Activated CD4-positive, alpha-beta T cell treated with anti-CD3 and anti-CD28 coated beads for 4 hours (primary cell): ENCODE data around the gene DACT2.
"Not testable (repeated sequence)": the region's sequence is repeated elsewhere in the genome, so short reads cannot be mapped to it uniquely, and the experiment has no call there.

Experiments
- DNase-seq, 2 donors: peaks; one replicate each; pipeline ENCODE4 v3.0.0-alpha.2; 2020

Gene DACT2

DNA sequence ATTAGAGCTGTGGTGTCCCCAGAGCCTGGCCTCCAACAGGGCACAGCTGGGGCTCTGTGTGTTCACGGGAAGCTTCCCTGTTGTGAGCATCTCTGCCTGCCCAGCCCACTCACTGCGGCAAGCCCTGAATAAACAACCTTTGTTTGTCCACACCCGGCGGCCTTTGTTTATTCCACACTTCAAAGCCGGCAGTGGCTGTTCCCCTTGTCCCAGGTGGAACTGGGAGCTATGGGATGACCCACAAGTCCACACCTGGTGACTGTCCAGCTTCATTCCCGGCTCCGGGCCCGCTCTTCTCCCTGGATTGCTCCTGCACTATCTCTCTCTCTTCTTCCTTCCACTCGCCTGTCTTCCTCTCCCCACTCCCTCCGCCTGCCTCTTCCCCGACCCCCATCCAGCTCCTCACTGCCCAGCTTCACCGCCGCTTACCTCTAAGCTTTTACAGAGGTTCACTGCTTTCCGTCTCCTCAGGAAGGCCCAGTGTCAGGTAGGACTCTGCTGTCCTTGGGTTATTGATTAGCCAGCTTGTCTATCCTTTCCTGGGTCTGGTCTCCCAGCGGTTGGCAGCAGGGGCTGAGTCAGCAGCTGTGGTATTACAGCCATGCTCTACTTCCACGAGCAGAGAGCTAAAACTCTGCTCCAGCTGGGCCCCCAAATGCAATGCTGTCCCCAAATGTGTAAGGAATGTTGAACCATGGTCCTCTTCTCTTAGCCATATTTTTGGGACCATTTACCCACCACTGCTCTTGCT lies 17.8 kb downstream of the DACT2 start:
- no peak for DNase-seq

GRCh38 chr6:168300975-168301647 lies 18.5 kb downstream of the DACT2 start:
- no peak for DNase-seq

- DNase-seq, result no peak
Observed at GRCh38 chr6:168299541-168300511, 19.8 kb downstream of the DACT2 start.

DNA sequence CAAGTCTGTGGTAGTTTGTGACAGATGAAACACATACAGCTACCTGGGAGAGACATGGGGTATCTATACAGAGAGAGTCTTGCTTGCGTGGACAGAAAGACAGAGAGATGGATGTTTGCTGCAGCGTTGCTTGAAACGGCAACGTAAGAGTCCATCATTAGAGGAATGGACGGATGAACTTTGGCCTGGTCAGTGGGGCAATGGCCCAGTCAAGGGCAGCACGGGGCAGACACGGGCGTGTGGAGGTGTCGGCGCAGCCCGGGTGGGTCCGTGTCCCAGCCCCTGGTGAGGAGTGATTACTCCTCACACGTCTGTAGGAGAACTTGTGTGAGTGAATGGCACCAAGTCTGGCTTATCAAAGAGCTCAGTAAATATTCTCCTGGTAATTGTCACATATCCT lies 21.9 kb downstream of the DACT2 start:
- DNase-seq, result no peak

DNA sequence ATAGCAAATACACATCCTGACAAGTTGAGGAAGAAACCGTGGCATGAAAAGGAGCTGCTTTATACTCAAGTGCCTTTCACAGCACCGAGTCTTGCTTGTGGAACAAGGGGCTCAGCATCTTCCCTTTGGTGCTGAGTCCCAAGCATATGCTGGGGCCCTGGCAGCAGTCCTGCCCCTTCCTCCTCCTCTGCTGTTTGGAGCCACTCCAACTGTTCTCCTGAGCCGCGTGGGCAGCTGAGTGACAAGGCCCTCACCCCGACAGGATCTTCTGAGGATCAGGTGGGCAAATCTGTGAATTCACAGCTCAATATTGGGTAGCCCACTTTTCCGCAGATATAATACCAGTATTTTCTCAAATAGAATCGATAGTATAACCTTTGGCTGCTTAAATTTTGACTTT lies 24.7 kb downstream of the DACT2 start:
- DNase-seq, result no peak

DNA sequence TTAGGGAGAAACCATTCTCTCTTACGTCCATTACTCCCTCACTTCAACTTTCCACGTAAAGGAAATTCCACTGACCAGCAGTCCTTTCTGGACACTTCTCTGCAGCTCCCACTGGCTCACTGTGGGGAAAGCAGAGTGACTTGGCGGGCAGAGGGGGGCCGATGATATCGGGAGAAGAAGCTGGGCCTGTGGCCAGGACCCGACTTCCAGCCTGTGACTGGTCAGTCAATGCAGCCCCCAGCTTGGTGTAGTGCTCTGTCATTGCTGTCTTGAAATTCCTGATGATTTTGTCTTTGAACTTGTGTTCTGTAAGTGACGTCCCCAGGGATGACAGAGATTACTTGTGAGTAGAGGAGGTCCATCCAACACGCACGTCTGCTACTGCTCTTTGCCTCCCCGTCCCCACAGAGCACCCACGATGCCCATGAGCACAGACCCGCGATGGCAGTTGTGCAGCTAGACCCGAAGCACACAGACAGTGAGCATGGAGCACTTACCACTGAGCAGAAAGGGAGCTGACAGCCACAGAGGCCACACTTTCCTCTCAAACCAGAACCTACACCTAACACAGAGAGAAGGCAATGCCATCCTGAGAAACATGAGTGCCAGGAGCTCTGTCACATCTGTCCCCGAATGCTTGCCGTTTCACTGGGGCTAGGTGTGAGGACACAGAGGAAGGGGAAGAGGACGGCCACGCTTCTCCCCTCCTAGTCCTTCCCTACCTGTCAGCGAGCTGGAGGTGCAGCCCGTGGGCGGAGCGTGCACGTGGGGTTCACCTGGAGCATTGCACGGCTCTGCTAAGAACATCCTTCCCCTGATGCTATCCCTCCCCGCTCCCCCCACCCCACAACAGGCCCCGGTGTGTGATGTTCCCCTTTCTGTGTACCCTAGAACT lies 25.7 kb downstream of the DACT2 start:
- DNase-seq, result no peak

DNA sequence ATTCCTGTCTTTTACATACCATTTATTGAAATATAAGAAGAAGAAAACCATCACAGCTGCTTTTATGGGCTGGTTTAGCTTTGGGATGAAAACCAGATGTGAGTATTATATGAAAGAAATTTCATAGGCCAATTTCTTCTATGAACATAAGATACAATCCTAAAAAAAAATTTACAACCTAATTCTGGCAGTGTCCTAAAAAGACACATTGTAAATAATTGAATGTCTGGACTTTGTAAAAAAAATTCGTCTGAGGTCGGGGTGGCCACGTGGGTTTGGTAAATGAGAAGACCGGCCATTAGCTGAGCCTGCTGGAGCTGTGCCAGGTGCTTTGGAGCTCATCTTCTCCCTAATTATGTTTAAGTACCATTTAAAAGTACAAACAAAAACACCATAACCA lies 26.8 kb downstream of the DACT2 start:
- no peak for DNase-seq

GRCh38 chr6:168291450-168291849 lies 28.1 kb downstream of the DACT2 start:
- DNase-seq, result no peak

- DNase-seq, result no peak
Observed at GRCh38 chr6:168290095-168290494, 29.5 kb downstream of the DACT2 start.

DNA sequence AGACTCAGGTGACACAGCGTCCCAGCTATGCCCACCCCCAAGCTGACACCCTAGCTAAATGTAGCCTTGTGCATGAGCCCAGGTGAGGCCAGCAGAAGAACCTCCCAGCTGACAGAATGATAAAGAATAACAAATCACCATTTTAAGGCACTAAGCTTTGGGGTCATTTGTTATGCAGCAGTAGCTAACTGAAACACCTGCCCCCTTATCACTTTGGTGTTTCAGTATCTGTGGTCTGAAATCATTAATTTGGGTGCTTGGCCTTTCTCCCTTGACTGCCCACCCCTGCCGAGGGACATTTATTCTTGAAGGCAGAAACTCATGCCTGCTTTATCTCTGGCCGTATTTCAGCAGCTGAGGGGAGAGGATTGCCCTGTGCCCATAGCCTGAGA lies 30.0 kb downstream of the DACT2 start:
- no peak for DNase-seq

DNA sequence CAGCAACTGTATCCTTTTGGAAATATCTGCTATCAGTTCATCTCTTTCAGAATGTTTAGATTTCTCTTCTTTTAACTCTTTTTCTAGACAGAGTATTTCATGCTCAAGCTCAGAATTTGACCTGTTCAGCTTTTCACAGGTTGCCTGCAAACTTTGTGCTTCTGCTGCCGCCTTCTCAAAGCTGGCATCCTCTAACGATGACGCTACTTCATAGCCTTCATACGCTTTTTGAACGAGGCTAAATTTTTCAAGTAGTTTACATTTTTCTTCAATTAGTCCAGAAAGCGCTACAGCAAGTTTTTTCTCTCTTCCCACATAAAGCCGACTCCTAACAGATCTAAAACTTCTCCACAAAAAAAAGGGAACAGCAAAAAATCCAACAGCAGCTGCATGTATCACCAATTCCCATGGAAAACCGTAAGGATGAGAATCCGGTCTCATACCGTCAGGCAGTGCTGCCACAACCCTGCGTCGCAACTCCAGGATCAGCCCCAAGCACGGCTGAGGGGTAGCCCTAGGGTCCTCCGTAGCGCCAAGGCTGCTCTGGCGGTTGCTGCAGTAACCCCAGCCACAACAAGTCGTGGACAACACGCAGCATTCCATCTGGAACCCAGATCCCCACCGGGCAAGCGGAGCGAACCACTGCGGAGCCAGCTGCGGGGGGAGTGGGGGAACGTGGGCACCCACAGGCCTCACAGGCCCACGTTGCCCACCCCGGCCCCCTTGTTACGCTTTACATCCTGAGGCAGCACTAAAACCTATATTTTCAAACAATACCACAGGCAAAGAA lies 30.6 kb downstream of the DACT2 start:
- no peak for DNase-seq

- DNase-seq, result not testable (repeated sequence)
Observed at GRCh38 chr6:168287460-168287859, 32.1 kb downstream of the DACT2 start.

- not testable (repeated sequence) for DNase-seq
Observed at GRCh38 chr6:168286771-168287446, 32.7 kb downstream of the DACT2 start.

DNA sequence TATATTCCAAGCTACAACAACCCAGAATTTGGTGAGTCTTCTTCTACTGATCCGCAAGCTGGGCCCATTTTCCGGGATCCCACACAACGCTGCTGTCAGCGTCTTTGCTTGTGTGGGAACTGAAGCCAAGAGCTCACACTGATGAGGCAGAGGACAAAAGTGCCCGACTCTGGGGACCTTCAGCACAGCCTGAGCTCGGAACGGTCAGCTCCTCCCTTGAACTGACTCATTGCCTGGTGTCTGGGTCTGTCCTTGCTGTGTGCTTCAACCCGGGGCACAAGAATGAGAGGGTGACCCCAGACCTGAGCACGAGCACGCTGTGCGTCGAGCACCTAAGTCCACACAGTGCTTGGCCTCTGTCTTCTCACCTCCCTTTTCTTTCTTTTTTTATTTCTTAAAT lies 33.5 kb downstream of the DACT2 start:
- no peak for DNase-seq

DNA sequence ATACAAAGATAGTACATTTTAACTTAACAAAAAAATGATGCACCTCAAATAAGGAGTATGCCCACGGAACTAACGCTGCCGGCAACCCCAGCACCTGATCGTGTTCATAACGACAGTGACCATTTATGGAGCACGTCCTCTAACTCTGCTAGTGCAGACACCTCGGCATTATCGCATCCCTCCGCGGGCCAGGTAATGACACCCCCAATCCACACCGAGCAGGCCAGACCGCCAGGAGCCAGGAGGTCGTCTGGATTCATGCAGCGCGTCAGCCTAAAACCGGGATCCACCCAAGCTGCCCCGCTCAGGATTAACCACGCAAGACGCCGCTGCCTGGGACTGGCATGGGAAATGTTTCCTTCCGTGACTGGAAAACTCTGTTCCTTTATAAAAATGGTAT lies 34.1 kb downstream of the DACT2 start:
- no peak for DNase-seq

GRCh38 chr6:168284187-168284586 lies 35.4 kb downstream of the DACT2 start:
- DNase-seq, result no peak

DNA sequence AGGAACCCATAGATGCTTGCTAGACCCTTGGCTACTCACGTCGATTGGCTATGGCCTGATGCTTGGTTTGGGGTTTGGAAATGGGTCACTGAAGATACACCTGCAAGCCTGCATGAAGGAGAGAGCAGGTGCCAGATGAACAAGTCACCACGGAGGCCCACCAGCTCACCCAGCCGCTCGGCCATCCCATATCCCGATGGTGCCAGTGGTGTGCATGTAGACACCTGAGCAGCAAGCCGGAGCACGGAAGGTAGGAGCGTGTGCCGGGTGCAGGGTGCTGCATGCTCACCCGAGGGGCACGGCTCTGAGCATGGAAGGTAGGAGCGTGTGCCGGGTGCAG lies 35.9 kb downstream of the DACT2 start:
- DNase-seq, result no peak

GRCh38 chr6:168282985-168283685 lies 36.4 kb downstream of the DACT2 start:
- no peak for DNase-seq

GRCh38 chr6:168281826-168282225 lies 37.8 kb downstream of the DACT2 start:
- DNase-seq, result no peak

- not testable (repeated sequence) for DNase-seq
Observed at GRCh38 chr6:168281314-168281713, 38.3 kb downstream of the DACT2 start.

DNA sequence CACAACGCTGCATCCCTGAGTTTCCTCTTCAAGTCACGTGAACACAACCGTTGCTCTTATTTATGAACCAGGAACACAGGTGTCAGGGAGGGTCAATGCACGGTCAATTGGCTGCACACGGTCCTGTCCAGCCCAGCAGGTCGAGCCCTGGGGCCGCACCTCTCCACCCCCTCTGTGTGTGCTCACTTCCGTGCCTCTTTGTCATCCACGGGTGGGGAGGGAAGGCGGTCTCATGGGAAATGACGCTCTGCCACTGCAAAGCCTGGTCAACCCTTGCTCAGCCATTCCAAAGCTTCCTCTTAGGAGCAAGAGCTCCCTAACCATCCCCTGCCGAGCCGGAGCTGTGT lies 38.7 kb downstream of the DACT2 start:
- no peak for DNase-seq
